ENCODE data around the gene NR1D2. TPM values are rescaled to one million over a fixed set of nuclear protein-coding genes. Genes with fewer than 3 reads are reported as not detected.

NR1D2 gene
- total and polyA plus RNA-seq, 2 experiments from 2014 or later = 6.6 to 20.7 TPM

DNA sequence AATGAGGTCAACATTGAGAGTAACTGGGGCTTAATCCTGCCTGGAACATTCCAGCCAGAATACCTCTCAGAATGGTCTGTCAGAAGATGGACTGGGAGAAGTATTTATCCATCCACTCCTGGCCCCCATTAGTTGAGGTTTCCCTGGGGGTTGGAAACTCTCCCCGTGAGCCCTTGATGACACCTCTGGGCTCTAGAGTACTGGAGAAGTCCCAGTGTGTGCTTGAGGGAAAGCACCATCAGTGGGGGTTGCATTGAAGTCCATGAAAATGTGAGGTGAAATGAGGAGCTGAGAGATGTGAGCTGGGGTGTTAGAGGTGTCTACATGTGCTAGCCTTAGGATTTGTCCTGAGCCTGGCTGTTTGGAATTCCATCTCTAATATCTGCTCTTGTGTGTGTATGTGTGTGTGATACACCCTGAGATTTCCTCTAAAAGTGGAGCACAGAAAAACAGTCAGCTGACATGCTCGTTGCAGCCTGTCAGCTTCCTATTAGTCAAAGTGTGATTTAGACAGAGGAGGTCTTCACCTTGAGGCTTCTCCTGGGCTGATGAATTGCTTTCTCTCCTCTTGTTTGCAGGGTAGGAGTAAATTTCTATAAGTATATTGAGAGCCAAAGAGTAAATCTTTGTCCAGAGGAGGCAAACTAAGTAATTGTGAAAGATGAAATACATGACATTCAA, 67.6 kb downstream of the NR1D2 start:
- Mint-ChIP-seq H3K9me3 (no peaks in the 10 kb centered on the region), H3K4me1 (no peaks in the 10 kb centered on the region), H3K27ac (no peak overlapping the region), H3K36me3 (ENCODE audit: low read depth) (no peaks in the 10 kb centered on the region), H3K4me3 (no peak overlapping the region), H3K27me3 (ENCODE audit: insufficient read depth, low read depth, poor library complexity) (peaks cover 5% of the 10 kb centered on the region)
- Histone ChIP-seq H4K20me1 (replicated peaks; ENCODE audit: insufficient read depth) (no peaks in the 10 kb centered on the region), H3K27ac (ENCODE audit: low read depth) (no peak overlapping the region), H3K4me3 (no peak overlapping the region), H3K79me2 (replicated peaks; ENCODE audit: insufficient read depth) (no peaks in the 10 kb centered on the region), H3K4me1 (ENCODE audit: insufficient read depth) (no peaks in the 10 kb centered on the region), H2AFZ (no peak overlapping the region), H3K36me3 (ENCODE audit: insufficient read depth) (no peaks in the 10 kb centered on the region; the same call in 1 of the 2 replicates), H3K9me2 (ENCODE audit: insufficient read depth) (no peaks in the 10 kb centered on the region), H3K27me3 (ENCODE audit: insufficient read depth) (no peaks in the 10 kb centered on the region), H3F3A (replicated peaks; ENCODE audit: low read depth) (no peaks in the 10 kb centered on the region), H3K4me2 (no peak overlapping the region)
- TF ChIP-seq EZH2 (IDR thresholded peaks at IDR 0.05; ENCODE audit: low read depth, unreplicated experiment) (no peak), ZNF462 (CRISPR knock-in tag; IDR thresholded peaks at IDR 0.05) (no peak), EZH2phosphoT487 (IDR thresholded peaks at IDR 0.05; ENCODE audit: unreplicated experiment) (no peak), STAT1 (IDR thresholded peaks at IDR 0.05; ENCODE audit: unreplicated experiment) (no peak), POLR2AphosphoS5 (IDR thresholded peaks at IDR 0.05; ENCODE audit: low read depth) (no peak), ZNF331 (CRISPR knock-in tag; IDR thresholded peaks at IDR 0.05; ENCODE audit: low read depth) (no peak), NANOG (IDR thresholded peaks at IDR 0.05; ENCODE audit: borderline replicate concordance) (no peak), JUNB (IDR thresholded peaks at IDR 0.05; ENCODE audit: unreplicated experiment) (no peak), ZNF114 (CRISPR knock-in tag; IDR thresholded peaks at IDR 0.05) (no peak), CREB1 (CRISPR knock-in tag; IDR thresholded peaks at IDR 0.05; ENCODE audit: low read depth) (no peak), REST (IDR thresholded peaks at IDR 0.05; ENCODE audit: unreplicated experiment) (no peak)
- TF ChIP-seq, protein P1, sequence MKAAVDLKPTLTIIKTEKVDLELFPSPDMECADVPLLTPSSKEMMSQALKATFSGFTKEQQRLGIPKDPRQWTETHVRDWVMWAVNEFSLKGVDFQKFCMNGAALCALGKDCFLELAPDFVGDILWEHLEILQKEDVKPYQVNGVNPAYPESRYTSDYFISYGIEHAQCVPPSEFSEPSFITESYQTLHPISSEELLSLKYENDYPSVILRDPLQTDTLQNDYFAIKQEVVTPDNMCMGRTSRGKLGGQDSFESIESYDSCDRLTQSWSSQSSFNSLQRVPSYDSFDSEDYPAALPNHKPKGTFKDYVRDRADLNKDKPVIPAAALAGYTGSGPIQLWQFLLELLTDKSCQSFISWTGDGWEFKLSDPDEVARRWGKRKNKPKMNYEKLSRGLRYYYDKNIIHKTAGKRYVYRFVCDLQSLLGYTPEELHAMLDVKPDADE (IDR thresholded peaks at IDR 0.05) = no peak
- TF ChIP-seq, protein P2, sequence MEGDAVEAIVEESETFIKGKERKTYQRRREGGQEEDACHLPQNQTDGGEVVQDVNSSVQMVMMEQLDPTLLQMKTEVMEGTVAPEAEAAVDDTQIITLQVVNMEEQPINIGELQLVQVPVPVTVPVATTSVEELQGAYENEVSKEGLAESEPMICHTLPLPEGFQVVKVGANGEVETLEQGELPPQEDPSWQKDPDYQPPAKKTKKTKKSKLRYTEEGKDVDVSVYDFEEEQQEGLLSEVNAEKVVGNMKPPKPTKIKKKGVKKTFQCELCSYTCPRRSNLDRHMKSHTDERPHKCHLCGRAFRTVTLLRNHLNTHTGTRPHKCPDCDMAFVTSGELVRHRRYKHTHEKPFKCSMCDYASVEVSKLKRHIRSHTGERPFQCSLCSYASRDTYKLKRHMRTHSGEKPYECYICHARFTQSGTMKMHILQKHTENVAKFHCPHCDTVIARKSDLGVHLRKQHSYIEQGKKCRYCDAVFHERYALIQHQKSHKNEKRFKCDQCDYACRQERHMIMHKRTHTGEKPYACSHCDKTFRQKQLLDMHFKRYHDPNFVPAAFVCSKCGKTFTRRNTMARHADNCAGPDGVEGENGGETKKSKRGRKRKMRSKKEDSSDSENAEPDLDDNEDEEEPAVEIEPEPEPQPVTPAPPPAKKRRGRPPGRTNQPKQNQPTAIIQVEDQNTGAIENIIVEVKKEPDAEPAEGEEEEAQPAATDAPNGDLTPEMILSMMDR (conservative IDR thresholded peaks at IDR 0.05; ENCODE audit: low read depth in 2 of 2) = no peak
- DNase-seq (ENCODE audit: low spot score) (no peak), ATAC-seq (no peak)
